ENCODE data around the gene SPATA32.
A peak's percentile ranks its signal among the peaks of the same experiment; 100 is the strongest.

SPATA32 gene

DNA sequence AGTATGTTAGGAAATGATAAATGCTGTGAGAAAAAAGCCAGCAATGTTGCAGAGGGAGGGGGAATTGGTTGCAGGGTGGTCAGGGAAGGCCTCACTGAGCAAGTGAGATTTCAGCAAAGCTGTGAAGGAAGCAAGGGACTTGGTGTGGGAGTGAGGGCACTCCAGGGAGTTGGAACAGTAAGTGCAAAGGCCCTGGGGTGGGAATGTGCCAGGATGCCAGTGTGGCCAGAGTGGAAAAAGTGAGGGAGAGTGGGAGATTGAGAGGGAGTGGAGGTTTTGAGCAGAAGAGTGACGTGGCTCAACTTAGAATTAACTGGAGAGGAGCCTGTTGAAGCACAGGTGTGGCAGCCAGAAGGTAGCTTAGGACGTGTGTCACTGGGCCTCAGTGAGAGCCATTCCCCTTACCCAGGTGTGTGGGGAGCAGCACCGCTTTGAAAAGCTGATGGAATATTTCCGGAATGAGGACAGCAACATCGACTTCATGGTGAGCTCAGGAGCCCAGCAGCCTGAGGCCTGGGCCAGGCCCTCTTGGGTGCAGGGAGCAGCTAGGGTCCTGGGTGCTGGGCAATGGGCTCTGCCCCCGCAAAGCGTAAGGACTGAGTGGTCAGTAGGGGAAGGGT is 23.6 kb downstream of the SPATA32 start:
- peaks cover 6% of the 10 kb centered on the region for H3K4me1 ChIP-seq (ENCODE audit: control insufficient read depth, low read length)
- peaks cover 4% of the 10 kb centered on the region for H3F3A ChIP-seq (ENCODE audit: control insufficient read depth, insufficient read depth)
- H3K79me2 ChIP-seq (ENCODE audit: control insufficient read depth, low read length) = no peaks in the 10 kb centered on the region
- H3K27ac ChIP-seq (ENCODE audit: low read depth, low read length) = no peak overlapping the region
- no peak overlapping the region for H3K4me3 ChIP-seq (ENCODE audit: low read length)
- no peaks in the 10 kb centered on the region for H3K9me3 ChIP-seq (ENCODE audit: control insufficient read depth, insufficient read depth, low read length)
- no peak for TF ChIP-seq EZH2phosphoT487 (IDR thresholded peaks at IDR 0.05; ENCODE audit: borderline replicate concordance, low read length)
- no peaks in the 10 kb centered on the region for H3K27me3 ChIP-seq (ENCODE audit: control insufficient read depth, low read length)
- peaks cover 31% of the 10 kb centered on the region for H3K36me3 ChIP-seq (ENCODE audit: control insufficient read depth, low read length)
- no peak overlapping the region for H3K4me2 ChIP-seq (ENCODE audit: low read length)
- no peaks in the 10 kb centered on the region for H4K20me1 ChIP-seq (ENCODE audit: control insufficient read depth, insufficient read depth, low read depth, low read length)
- H3K9me2 ChIP-seq (replicated peaks; ENCODE audit: control insufficient read depth, low read length) = no peaks in the 10 kb centered on the region

GRCh38 chr17:45237686-45238085 is 24.2 kb downstream of the SPATA32 start:
- no peaks in the 10 kb centered on the region for H3K9me2 ChIP-seq (replicated peaks; ENCODE audit: control insufficient read depth, low read length)
- H3K27me3 ChIP-seq (ENCODE audit: control insufficient read depth, low read length) = no peaks in the 10 kb centered on the region
- no peaks in the 10 kb centered on the region for H4K20me1 ChIP-seq (ENCODE audit: control insufficient read depth, insufficient read depth, low read depth, low read length)
- no peak for TF ChIP-seq CTCF (IDR thresholded peaks at IDR 0.05; ENCODE audit: low read depth, low read length, poor library complexity, severe bottlenecking)
- TF ChIP-seq EZH2phosphoT487 (IDR thresholded peaks at IDR 0.05; ENCODE audit: borderline replicate concordance, low read length) = no peak
- H3K27ac ChIP-seq (ENCODE audit: low read depth, low read length) = no peak overlapping the region
- no peak overlapping the region for H3K4me3 ChIP-seq (ENCODE audit: low read length)
- peaks cover 6% of the 10 kb centered on the region for H3K4me1 ChIP-seq (ENCODE audit: control insufficient read depth, low read length)
- no peak overlapping the region for H3K4me2 ChIP-seq (ENCODE audit: low read length)
- H3K9me3 ChIP-seq (ENCODE audit: control insufficient read depth, insufficient read depth, low read length) = no peaks in the 10 kb centered on the region
- no peaks in the 10 kb centered on the region for H3K79me2 ChIP-seq (ENCODE audit: control insufficient read depth, low read length)
- peaks cover 4% of the 10 kb centered on the region for H3F3A ChIP-seq (ENCODE audit: control insufficient read depth, insufficient read depth)
- peaks cover 25% of the 10 kb centered on the region for H3K36me3 ChIP-seq (ENCODE audit: control insufficient read depth, low read length)

DNA sequence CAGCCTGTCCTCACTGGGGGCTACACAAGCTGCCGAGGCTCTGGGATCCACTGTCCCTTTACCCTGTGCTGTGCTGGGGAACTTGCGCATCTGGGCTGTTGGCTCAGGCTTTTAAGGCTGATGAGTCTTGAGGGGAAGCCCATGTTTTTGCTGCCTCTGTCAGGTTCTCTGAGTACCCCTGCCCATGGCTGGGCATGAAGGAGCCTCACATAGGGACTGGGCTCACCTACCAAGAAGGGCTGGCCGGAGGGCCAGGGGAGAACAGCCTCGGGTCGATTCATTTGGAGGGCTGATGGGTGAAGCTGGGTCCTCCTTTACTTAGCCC is 25.6 kb downstream of the SPATA32 start:
- H3K9me3 ChIP-seq (ENCODE audit: control insufficient read depth, insufficient read depth, low read length) = no peaks in the 10 kb centered on the region
- no peak for TF ChIP-seq EZH2phosphoT487 (IDR thresholded peaks at IDR 0.05; ENCODE audit: borderline replicate concordance, low read length)
- no peak for TF ChIP-seq CTCF (IDR thresholded peaks at IDR 0.05; ENCODE audit: low read depth, low read length, poor library complexity, severe bottlenecking)
- H3K27ac ChIP-seq (ENCODE audit: low read depth, low read length) = no peak overlapping the region
- no peaks in the 10 kb centered on the region for H4K20me1 ChIP-seq (ENCODE audit: control insufficient read depth, insufficient read depth, low read depth, low read length)
- no peaks in the 10 kb centered on the region for H3K9me2 ChIP-seq (replicated peaks; ENCODE audit: control insufficient read depth, low read length)
- peaks cover 6% of the 10 kb centered on the region for H3K4me1 ChIP-seq (ENCODE audit: control insufficient read depth, low read length)
- no peak overlapping the region for H3K4me3 ChIP-seq (ENCODE audit: low read length)
- H3K27me3 ChIP-seq (ENCODE audit: control insufficient read depth, low read length) = no peaks in the 10 kb centered on the region
- no peaks in the 10 kb centered on the region for H3K79me2 ChIP-seq (ENCODE audit: control insufficient read depth, low read length)
- H3F3A ChIP-seq (ENCODE audit: control insufficient read depth, insufficient read depth) = peaks cover 4% of the 10 kb centered on the region
- no peak overlapping the region for H3K4me2 ChIP-seq (ENCODE audit: low read length)
- H3K36me3 ChIP-seq (ENCODE audit: control insufficient read depth, low read length) = peaks cover 22% of the 10 kb centered on the region

DNA sequence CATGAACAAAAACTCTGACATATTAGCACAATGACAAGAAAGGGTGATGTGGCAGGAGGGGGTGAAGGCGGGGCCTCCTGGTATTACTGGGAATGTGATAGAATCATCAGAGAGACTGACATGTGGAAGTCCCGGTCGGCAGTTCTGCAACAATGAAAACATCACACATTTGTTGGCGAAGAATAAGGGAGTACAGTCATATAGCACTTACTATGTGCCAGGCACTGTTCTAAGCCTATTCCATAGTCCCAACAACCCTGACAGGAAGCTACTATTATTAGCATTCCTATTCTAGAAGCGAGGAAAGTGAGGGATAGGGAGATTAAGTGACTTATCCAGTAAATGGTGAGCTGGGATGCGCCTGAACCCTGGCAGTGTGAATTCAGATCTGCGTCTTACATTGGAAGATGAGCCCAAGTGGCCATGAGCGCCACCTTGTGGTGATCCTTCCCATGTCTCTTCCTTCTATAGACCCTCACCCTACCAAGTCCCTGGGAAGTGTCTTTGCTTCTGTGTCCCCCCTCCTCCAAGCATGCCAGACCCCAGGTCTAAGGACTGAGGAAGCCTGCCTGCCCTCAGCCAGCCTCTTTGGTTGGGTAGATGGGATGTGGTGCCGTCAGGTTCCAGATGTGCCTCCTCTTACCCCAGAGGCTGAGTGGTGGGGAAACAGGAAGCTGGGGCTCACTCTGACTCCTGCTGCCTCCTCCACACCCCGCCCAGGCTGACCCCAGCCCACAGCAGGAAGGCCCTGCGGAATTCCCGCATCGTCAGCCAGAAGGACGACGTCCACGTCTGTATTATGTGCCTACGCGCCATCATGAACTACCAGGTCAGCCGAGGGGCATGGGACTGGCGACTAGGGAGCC is 26.2 kb downstream of the SPATA32 start:
- Histone ChIP-seq H3K4me3 (ENCODE audit: low read length) (no peak overlapping the region), H3K9me3 (ENCODE audit: control insufficient read depth, insufficient read depth, low read length) (no peaks in the 10 kb centered on the region), H3K4me1 (ENCODE audit: control insufficient read depth, low read length) (peaks cover 6% of the 10 kb centered on the region), H3K27ac (ENCODE audit: low read depth, low read length) (no peak overlapping the region), H4K20me1 (ENCODE audit: control insufficient read depth, insufficient read depth, low read depth, low read length) (no peaks in the 10 kb centered on the region), H3F3A (ENCODE audit: control insufficient read depth, insufficient read depth) (peaks cover 4% of the 10 kb centered on the region), H3K36me3 (ENCODE audit: control insufficient read depth, low read length) (peaks cover 19% of the 10 kb centered on the region), H3K79me2 (ENCODE audit: control insufficient read depth, low read length) (no peaks in the 10 kb centered on the region), H3K27me3 (ENCODE audit: control insufficient read depth, low read length) (no peaks in the 10 kb centered on the region), H3K4me2 (ENCODE audit: low read length) (no peak overlapping the region), H3K9me2 (replicated peaks; ENCODE audit: control insufficient read depth, low read length) (no peaks in the 10 kb centered on the region)
- TF ChIP-seq CTCF (IDR thresholded peaks at IDR 0.05; ENCODE audit: low read depth, low read length, poor library complexity, severe bottlenecking) = peak; percentile 96
- TF ChIP-seq EZH2phosphoT487 (IDR thresholded peaks at IDR 0.05; ENCODE audit: borderline replicate concordance, low read length) = no peak

Measured in DOHH2 (cell line).